CD4-positive, alpha-beta T cell treated with Interferon alpha-2 for 1 hour (primary cell): Measurements from ENCODE around the gene HBZ.
"Not testable (repeated sequence)": the region's sequence is repeated elsewhere in the genome, so short reads cannot be mapped to it uniquely, and the experiment has no call there.

Experiments
- DNase-seq, 2 donors: peaks; one replicate each; pipeline ENCODE4 v3.0.0-alpha.2; 2020 to 2022

Gene HBZ

GRCh38 chr16:180101-180675 lies 27.7 kb downstream of the HBZ start, which contains the start of gene HBQ1:
HBQ1 (plus strand) TSS chr16:180459; CDS start chr16:180487, 28 bp downstream.
- peak; percentile 4 to 36 for DNase-seq

GRCh38 chr16:180681-181564 lies 28.5 kb downstream of the HBZ start:
- DNase-seq: peak; percentile 79 to 88

GRCh38 chr16:181565-182021 lies 29.1 kb downstream of the HBZ start:
- no peak for DNase-seq

GRCh38 chr16:183005-183404 lies 30.6 kb downstream of the HBZ start:
- DNase-seq: no peak

GRCh38 chr16:185213-185612 lies 32.8 kb downstream of the HBZ start:
- DNase-seq: no peak

GRCh38 chr16:185691-186090 lies 33.2 kb downstream of the HBZ start:
- no peak for DNase-seq

GRCh38 chr16:187330-187729 lies 34.9 kb downstream of the HBZ start:
- no peak for DNase-seq

- peak in 1 of 2 donors; percentile 39 for DNase-seq
Observed at GRCh38 chr16:188674-189073, 36.2 kb downstream of the HBZ start.

- no peak for DNase-seq
Observed at GRCh38 chr16:189604-190186, 37.3 kb downstream of the HBZ start.

GRCh38 chr16:191831-192230 lies 39.4 kb downstream of the HBZ start:
- DNase-seq: no peak

- DNase-seq: no peak
Observed at GRCh38 chr16:192686-193085, 40.2 kb downstream of the HBZ start.

GRCh38 chr16:193441-193840 lies 41.0 kb downstream of the HBZ start:
- DNase-seq: no peak

GRCh38 chr16:194516-194915 lies 42.1 kb downstream of the HBZ start:
- DNase-seq: no peak

GRCh38 chr16:200388-200787 lies 47.9 kb downstream of the HBZ start:
- DNase-seq: no peak

GRCh38 chr16:203246-203645 lies 50.8 kb downstream of the HBZ start:
- DNase-seq: no peak

GRCh38 chr16:204046-204445 lies 51.6 kb downstream of the HBZ start:
- not testable (repeated sequence) for DNase-seq
